DMS153 (cell line): ENCODE data around the gene AP5B1.
"Not testable (repeated sequence)": the region's sequence is repeated elsewhere in the genome, so short reads cannot be mapped to it uniquely, and the experiment has no call there.

ENCODE experiments used
- DNase-seq: peaks from one replicate; lab custom pipeline; 2025; lab: John Stamatoyannopoulos, UW

AP5B1 gene

GRCh38 chr11:65764434-65764833 lies 16.3 kb downstream of the AP5B1 start:
- DNase-seq, result no peak

DNA sequence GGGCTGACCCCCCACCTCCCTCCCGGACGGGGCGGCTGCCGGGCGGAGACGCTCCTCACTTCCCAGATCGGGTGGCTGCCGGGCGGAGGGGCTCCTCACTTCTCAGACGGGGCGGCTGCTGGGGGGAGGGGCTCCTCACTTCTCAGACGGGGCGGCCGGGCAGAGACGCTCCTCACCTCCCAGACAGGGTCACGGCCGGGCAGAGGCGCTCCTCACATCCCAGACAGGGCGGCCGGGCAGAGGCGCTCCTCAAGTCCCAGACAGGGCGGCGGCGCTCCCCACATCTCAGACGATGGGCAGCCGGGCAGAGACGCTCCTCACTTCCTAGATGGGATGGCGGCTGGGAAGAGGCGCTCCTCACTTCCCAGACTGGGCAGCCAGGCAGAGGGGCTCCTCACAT lies 18.0 kb downstream of the AP5B1 start:
- not testable (repeated sequence) for DNase-seq

GRCh38 chr11:65762169-65762568 lies 18.6 kb downstream of the AP5B1 start:
- DNase-seq, result not testable (repeated sequence)

GRCh38 chr11:65745049-65745448 lies 35.7 kb downstream of the AP5B1 start:
- no peak for DNase-seq

DNA sequence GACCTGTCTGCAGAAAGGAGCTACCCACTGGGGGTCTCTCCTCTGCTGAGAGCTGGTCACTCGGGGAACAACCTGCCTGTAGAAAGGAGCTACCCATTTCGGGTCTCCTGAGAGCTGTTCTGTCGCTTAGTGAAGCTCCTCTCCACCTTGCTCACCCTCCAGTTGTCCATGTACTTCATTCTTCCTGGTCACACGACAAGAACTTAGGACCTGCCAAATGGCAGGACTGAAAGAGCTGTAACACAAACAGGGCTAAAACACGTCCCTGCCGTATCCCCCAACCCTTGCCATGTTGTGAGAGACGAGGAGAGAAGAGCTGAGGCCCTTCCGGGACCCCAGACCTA lies 36.1 kb downstream of the AP5B1 start:
- DNase-seq, result no peak

DNA sequence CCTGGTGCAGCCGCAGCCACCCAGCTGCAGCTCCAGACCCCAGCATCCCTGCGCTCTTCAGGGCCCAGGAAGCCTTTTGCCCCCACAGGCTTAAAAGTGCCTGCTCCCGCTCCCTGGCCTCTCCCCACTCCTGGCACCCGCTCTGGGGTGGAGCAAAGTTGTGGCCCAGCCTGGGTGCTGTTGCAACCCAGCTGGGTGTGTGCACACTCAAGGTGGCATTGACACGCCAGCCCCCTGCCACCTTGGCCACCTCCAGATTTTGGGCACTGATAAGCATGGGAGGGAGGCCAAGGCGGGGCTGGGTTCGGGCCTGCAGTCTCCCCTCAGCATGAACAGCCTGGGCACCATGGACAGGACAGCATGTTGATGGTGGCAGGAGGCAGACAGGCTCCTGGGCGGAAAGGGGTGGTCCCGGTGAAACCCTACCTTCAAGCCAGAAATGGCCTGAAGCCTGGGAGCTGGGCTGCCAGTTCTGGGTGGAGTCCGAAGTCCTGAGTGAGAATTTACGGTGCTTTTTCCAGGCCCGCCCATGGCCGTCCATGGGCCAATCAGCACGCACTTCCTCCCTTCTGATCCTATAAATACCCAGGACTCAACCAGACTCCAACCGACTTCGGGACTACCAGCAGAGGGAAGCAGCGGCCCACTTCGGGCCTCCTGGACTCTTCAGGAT lies 36.6 kb downstream of the AP5B1 start:
- DNase-seq, result no peak

- DNase-seq, result no peak
Observed at GRCh38 chr11:65743681-65744025, 37.1 kb downstream of the AP5B1 start.

DNA sequence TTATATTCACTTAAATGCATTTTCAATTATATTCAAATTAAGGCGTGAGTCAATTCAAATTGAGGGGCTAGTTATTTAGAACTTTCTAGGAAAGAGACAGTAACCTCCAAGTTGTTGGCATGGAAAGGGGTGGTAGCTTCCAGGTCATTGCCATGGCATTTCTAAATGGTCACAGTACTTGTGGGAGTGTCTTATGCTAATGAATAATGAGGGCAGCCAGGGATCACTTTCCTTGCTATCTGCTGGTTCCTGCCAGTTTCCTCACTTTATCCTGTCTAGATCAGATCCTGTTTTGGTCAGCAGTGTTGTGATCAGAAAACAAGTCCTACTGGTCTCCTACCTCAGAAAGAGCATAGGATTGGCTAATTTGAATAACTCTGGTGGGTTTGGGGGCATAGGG lies 38.4 kb downstream of the AP5B1 start:
- DNase-seq, result no peak

- DNase-seq, result no peak
Observed at GRCh38 chr11:65741185-65741584, 39.6 kb downstream of the AP5B1 start.

- no peak for DNase-seq
Observed at GRCh38 chr11:65739022-65739421, 41.8 kb downstream of the AP5B1 start.

DNA sequence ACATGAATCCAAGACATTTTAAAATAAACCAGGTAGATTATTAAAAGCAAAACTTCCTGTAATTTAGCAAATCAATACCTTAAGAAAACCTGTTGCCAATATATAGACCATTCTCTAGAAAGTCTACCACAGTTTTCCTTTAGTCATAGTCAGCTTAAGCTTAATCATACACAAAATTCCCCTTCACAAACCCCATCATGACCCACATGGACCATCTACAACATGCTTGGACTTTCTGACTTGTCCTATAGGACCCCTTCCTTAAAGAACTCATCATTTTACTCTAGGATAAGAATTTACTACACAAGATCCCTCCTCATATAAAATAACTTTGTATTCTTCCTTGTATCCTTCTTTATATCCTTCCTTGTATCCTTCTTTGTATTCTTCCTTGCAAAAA lies 44.0 kb downstream of the AP5B1 start:
- no peak for DNase-seq

DNA sequence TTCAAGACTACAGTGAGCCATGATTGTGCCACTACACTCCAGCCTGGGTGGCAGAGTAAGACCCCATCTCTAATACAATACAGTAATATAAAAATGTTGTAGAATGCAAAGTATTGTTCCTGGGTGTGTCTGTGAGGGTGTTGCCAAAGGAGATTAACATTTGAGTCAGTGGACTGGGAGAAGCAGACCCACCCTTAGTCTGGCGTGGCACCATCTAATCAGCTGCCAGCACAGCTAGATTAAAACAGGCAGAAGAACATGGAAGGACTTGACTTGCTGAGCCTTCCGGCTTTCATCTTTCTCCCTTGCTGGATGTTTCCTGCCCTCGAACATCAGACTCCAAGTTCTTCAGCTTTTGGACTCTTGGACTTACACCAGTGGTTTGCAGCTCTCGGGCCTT lies 45.7 kb downstream of the AP5B1 start:
- not testable (repeated sequence) for DNase-seq

DNA sequence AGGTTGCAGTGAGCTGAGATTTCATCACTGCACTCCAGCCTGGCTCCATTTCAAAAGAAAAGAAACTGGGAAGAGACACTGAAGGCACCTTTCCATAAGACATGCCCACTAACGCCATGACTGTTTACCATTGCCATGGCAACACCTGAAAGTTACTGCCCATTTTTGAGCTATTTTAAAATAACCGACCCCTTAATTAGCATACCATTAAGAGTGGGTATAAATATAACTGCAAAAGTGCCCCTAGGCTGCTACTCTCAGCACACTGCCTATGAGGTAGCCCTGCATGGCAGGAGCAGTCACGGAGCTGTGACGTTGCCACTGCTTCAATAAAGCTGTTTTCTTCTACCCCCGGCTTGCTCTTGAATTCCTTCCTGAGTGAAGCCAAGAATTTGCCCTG lies 50.3 kb downstream of the AP5B1 start:
- no peak for DNase-seq

GRCh38 chr11:65727865-65728264 lies 52.9 kb downstream of the AP5B1 start:
- DNase-seq, result no peak

DNA sequence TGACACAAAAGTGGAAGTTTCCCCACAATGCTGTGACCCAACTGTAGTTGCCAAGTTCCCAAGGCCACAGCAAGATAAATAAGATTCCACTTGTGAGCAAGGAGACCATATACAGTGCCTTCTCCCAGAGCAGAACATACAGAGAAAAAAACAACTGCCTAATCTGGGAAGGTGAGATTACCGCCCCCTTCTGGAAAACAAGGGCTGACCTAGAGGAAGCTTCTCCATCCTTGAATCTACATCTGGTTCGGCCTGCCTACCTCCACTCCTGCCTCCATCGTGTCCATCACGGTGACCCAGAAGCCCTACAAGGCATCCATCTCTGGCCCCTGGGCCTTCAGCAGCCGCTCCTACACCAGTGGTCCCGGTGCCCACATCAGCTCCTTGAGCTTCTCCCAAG lies 54.1 kb downstream of the AP5B1 start:
- no peak for DNase-seq
